ENCODE measurements around the gene R3HDM4. TPM values are rescaled to one million over a fixed set of nuclear protein-coding genes. Genes with fewer than 3 reads are reported as not detected.
"Not testable (repeated sequence)": the region's sequence is repeated elsewhere in the genome, so short reads cannot be mapped to it uniquely, and the experiment has no call there.

R3HDM4 gene
- total RNA-seq, 5 donors from 2014 or later (not counting 1 experiment from before 2014, with no cell fraction given): 190 to 252 (median 220) TPM

GRCh38 chr19:858284-858683, 54.7 kb downstream of the R3HDM4 start:
- H3K4me1 ChIP-seq (ENCODE audit: control insufficient read depth in 1 of 2, extremely low read depth in 1 of 2, insufficient read depth in 2 of 2, low read length in 2 of 2): peaks cover 6 to 28% of the 10 kb centered on the region in 2 experiments
- H3K36me3 Mint-ChIP-seq: no peaks in the 10 kb centered on the region
- H3K27me3 ChIP-seq (replicated peaks in 1 of 2; ENCODE audit: control insufficient read depth in 2 of 2, extremely low read depth in 1 of 2, insufficient read depth in 2 of 2, low read length in 1 of 2): peaks cover 0 to 63% of the 10 kb centered on the region in 2 experiments
- H3K9me3 ChIP-seq: no peaks in the 10 kb centered on the region
- no peak overlapping the region for H3K27ac ChIP-seq (ENCODE audit: low read length)
- H3K4me3 ChIP-seq (ENCODE audit: control insufficient read depth in 1 of 2, extremely low read depth in 1 of 2, low read length in 1 of 2): no peak overlapping the region
- H3K9me3 Mint-ChIP-seq: no peaks in the 10 kb centered on the region
- H3K4me3 Mint-ChIP-seq: no peak overlapping the region
- DNase-seq (no peak), ATAC-seq (replicated peaks in 1 of 4) (no peak)
- peaks cover 11 to 13% (median 12%) of the 10 kb centered on the region in 3 donors for H3K4me1 Mint-ChIP-seq
- H3K27me3 Mint-ChIP-seq: peaks cover 0 to 9% of the 10 kb centered on the region in 2 donors
- ChIA-PET CTCF (interaction anchor here in 1 of 2 donors (0.6 to 1.2 kb wide), 2 partner anchors 62 to 139 kb away, joined by 4 to 9 read pairs; no protein-coding TSS in a partner anchor), POLR2A (interaction anchor here in 1 of 2 donors (0.6 kb wide), 1 partner anchor 60 kb away, joined by 6 read pairs; no protein-coding TSS in a partner anchor)
- WGBS (ENCODE audit: insufficient coverage): no CpG with 5 or more reads among the region's 9 CpGs
- H3K36me3 ChIP-seq (ENCODE audit: control insufficient read depth in 2 of 2, extremely low read depth in 1 of 2, insufficient read depth in 1 of 2, low read length in 1 of 2): no peaks in the 10 kb centered on the region
- H3K27ac Mint-ChIP-seq: no peak overlapping the region

- ATAC-seq (replicated peaks in 1 of 4): no peak
- Mint-ChIP-seq H3K4me1 (peaks cover 0 to 3% (median 2%) of the 10 kb centered on the region in 3 donors), H3K4me3 (no peak overlapping the region), H3K27ac (no peak overlapping the region), H3K36me3 (no peaks in the 10 kb centered on the region), H3K27me3 (peaks cover 0 to 21% of the 10 kb centered on the region in 2 donors), H3K9me3 (no peaks in the 10 kb centered on the region)
- Histone ChIP-seq H3K4me1 (ENCODE audit: control insufficient read depth in 1 of 2, extremely low read depth in 1 of 2, insufficient read depth in 2 of 2, low read length in 2 of 2) (peaks cover 0 to 6% of the 10 kb centered on the region in 2 experiments), H3K27me3 (replicated peaks in 1 of 2; ENCODE audit: control insufficient read depth in 2 of 2, extremely low read depth in 1 of 2, insufficient read depth in 2 of 2, low read length in 1 of 2) (peaks cover 0 to 69% of the 10 kb centered on the region in 2 experiments), H3K4me3 (ENCODE audit: control insufficient read depth in 1 of 2, extremely low read depth in 1 of 2, low read length in 1 of 2) (no peak overlapping the region), H3K9me3 (no peaks in the 10 kb centered on the region), H3K36me3 (ENCODE audit: control insufficient read depth in 2 of 2, extremely low read depth in 1 of 2, insufficient read depth in 1 of 2, low read length in 1 of 2) (no peaks in the 10 kb centered on the region), H3K27ac (ENCODE audit: low read length) (no peak overlapping the region)
- POLR2A ChIA-PET: no interaction called here
- CTCF ChIA-PET: no interaction called here
- no peak for DNase-seq
- 76% methylated on average over 40 of the region's 40 CpGs for WGBS (ENCODE audit: insufficient coverage)
Observed at GRCh38 chr19:855566-856120, 57.4 kb downstream of the R3HDM4 start.

GRCh38 chr19:855142-855541, 57.9 kb downstream of the R3HDM4 start:
- 84% methylated on average over 11 of the region's 12 CpGs for WGBS (ENCODE audit: insufficient coverage)
- no peaks in the 10 kb centered on the region for H3K36me3 ChIP-seq (ENCODE audit: control insufficient read depth in 2 of 2, extremely low read depth in 1 of 2, insufficient read depth in 1 of 2, low read length in 1 of 2)
- no peak overlapping the region for H3K4me3 ChIP-seq (ENCODE audit: control insufficient read depth in 1 of 2, extremely low read depth in 1 of 2, low read length in 1 of 2)
- DNase-seq (no peak), ATAC-seq (replicated peaks in 1 of 4) (no peak)
- POLR2A ChIA-PET: no interaction called here
- no peak overlapping the region for H3K4me3 Mint-ChIP-seq
- H3K36me3 Mint-ChIP-seq: no peaks in the 10 kb centered on the region
- peaks cover 0 to 21% of the 10 kb centered on the region in 2 donors for H3K27me3 Mint-ChIP-seq
- no peak overlapping the region for H3K27ac ChIP-seq (ENCODE audit: low read length)
- no peak overlapping the region for H3K27ac Mint-ChIP-seq
- CTCF ChIA-PET: no interaction called here
- peaks cover 0 to 3% (median 2%) of the 10 kb centered on the region in 3 donors for H3K4me1 Mint-ChIP-seq
- H3K4me1 ChIP-seq (ENCODE audit: control insufficient read depth in 1 of 2, extremely low read depth in 1 of 2, insufficient read depth in 2 of 2, low read length in 2 of 2): peaks cover 0 to 5% of the 10 kb centered on the region in 2 experiments
- H3K9me3 Mint-ChIP-seq: no peaks in the 10 kb centered on the region
- H3K9me3 ChIP-seq: no peaks in the 10 kb centered on the region
- H3K27me3 ChIP-seq (replicated peaks in 1 of 2; ENCODE audit: control insufficient read depth in 2 of 2, extremely low read depth in 1 of 2, insufficient read depth in 2 of 2, low read length in 1 of 2): peaks cover 0 to 72% of the 10 kb centered on the region in 2 experiments

GRCh38 chr19:854549-854948, 58.5 kb downstream of the R3HDM4 start:
- no peak overlapping the region for H3K4me3 ChIP-seq (ENCODE audit: control insufficient read depth in 1 of 2, extremely low read depth in 1 of 2, low read length in 1 of 2)
- H3K27me3 Mint-ChIP-seq: peaks cover 0 to 23% of the 10 kb centered on the region in 2 donors
- ChIA-PET CTCF (interaction anchor here in 1 of 2 donors (0.6 kb wide), 1 partner anchor 221 kb away, joined by 4 read pairs; no protein-coding TSS in a partner anchor), POLR2A (no interaction called here)
- H3K36me3 ChIP-seq (ENCODE audit: control insufficient read depth in 2 of 2, extremely low read depth in 1 of 2, insufficient read depth in 1 of 2, low read length in 1 of 2): no peaks in the 10 kb centered on the region
- ATAC-seq (replicated peaks in 1 of 4) (no peak), DNase-seq (no peak)
- no CpG with 5 or more reads among the region's 6 CpGs for WGBS (ENCODE audit: insufficient coverage)
- H3K9me3 ChIP-seq: no peaks in the 10 kb centered on the region
- H3K9me3 Mint-ChIP-seq: no peaks in the 10 kb centered on the region
- H3K4me1 ChIP-seq (ENCODE audit: control insufficient read depth in 1 of 2, extremely low read depth in 1 of 2, insufficient read depth in 2 of 2, low read length in 2 of 2): peaks cover 0 to 5% of the 10 kb centered on the region in 2 experiments
- H3K36me3 Mint-ChIP-seq: no peaks in the 10 kb centered on the region
- peaks cover 0 to 72% of the 10 kb centered on the region in 2 experiments for H3K27me3 ChIP-seq (replicated peaks in 1 of 2; ENCODE audit: control insufficient read depth in 2 of 2, extremely low read depth in 1 of 2, insufficient read depth in 2 of 2, low read length in 1 of 2)
- H3K27ac Mint-ChIP-seq: no peak overlapping the region
- H3K27ac ChIP-seq (ENCODE audit: low read length): no peak overlapping the region
- H3K4me3 Mint-ChIP-seq: no peak overlapping the region
- H3K4me1 Mint-ChIP-seq: peaks cover 0 to 2% (median 0%) of the 10 kb centered on the region in 3 donors

- H3K4me3 ChIP-seq (ENCODE audit: control insufficient read depth in 1 of 2, extremely low read depth in 1 of 2, low read length in 1 of 2); H3K27ac Mint-ChIP-seq; DNase-seq; H3K9me3 Mint-ChIP-seq; H3K36me3 ChIP-seq (ENCODE audit: control insufficient read depth in 2 of 2, extremely low read depth in 1 of 2, insufficient read depth in 1 of 2, low read length in 1 of 2); H3K9me3 ChIP-seq; CTCF ChIA-PET; H3K4me1 ChIP-seq (ENCODE audit: control insufficient read depth in 1 of 2, extremely low read depth in 1 of 2, insufficient read depth in 2 of 2, low read length in 2 of 2); H3K4me3 Mint-ChIP-seq; H3K36me3 Mint-ChIP-seq; ATAC-seq (replicated peaks in 1 of 4); POLR2A ChIA-PET; H3K27ac ChIP-seq (ENCODE audit: low read length); H3K4me1 Mint-ChIP-seq: not testable (repeated sequence)
- H3K27me3 ChIP-seq (replicated peaks in 1 of 2; ENCODE audit: control insufficient read depth in 2 of 2, extremely low read depth in 1 of 2, insufficient read depth in 2 of 2, low read length in 1 of 2): peaks cover 0 to 72% of the 10 kb centered on the region in 2 experiments
- no CpG with 5 or more reads among the region's 17 CpGs for WGBS (ENCODE audit: insufficient coverage)
- peaks cover 0 to 29% of the 10 kb centered on the region in 2 donors for H3K27me3 Mint-ChIP-seq
Observed at GRCh38 chr19:853614-854220, 59.3 kb downstream of the R3HDM4 start.

GRCh38 chr19:853014-853585, 59.9 kb downstream of the R3HDM4 start:
- no peaks in the 10 kb centered on the region for H3K9me3 ChIP-seq
- Mint-ChIP-seq H3K9me3 (no peaks in the 10 kb centered on the region), H3K4me3 (no peak overlapping the region), H3K27ac (no peak overlapping the region), H3K4me1 (peaks cover 0 to 2% (median 0%) of the 10 kb centered on the region in 3 donors), H3K36me3 (no peaks in the 10 kb centered on the region), H3K27me3 (peaks cover 6 to 33% of the 10 kb centered on the region in 2 donors)
- H3K36me3 ChIP-seq (ENCODE audit: control insufficient read depth in 2 of 2, extremely low read depth in 1 of 2, insufficient read depth in 1 of 2, low read length in 1 of 2): no peaks in the 10 kb centered on the region
- no peak overlapping the region for H3K4me3 ChIP-seq (ENCODE audit: control insufficient read depth in 1 of 2, extremely low read depth in 1 of 2, low read length in 1 of 2)
- no peak overlapping the region for H3K27ac ChIP-seq (ENCODE audit: low read length)
- ChIA-PET POLR2A (no interaction called here), CTCF (no interaction called here)
- peaks cover 0 to 72% of the 10 kb centered on the region in 2 experiments for H3K27me3 ChIP-seq (replicated peaks in 1 of 2; ENCODE audit: control insufficient read depth in 2 of 2, extremely low read depth in 1 of 2, insufficient read depth in 2 of 2, low read length in 1 of 2)
- DNase-seq: no peak
- ATAC-seq (replicated peaks in 1 of 4): no peak
- H3K4me1 ChIP-seq (ENCODE audit: control insufficient read depth in 1 of 2, extremely low read depth in 1 of 2, insufficient read depth in 2 of 2, low read length in 2 of 2): peaks cover 0 to 6% of the 10 kb centered on the region in 2 experiments
- 37% methylated on average over 33 of the region's 67 CpGs for WGBS (ENCODE audit: insufficient coverage)

All from T-cell (primary cell).